NCI-H146 (cell line): ENCODE data around the gene ZFHX3.

ENCODE experiments used
- DNase-seq: peaks from one replicate; lab custom pipeline; 2025; lab: John Stamatoyannopoulos, UW

Gene ZFHX3

DNA sequence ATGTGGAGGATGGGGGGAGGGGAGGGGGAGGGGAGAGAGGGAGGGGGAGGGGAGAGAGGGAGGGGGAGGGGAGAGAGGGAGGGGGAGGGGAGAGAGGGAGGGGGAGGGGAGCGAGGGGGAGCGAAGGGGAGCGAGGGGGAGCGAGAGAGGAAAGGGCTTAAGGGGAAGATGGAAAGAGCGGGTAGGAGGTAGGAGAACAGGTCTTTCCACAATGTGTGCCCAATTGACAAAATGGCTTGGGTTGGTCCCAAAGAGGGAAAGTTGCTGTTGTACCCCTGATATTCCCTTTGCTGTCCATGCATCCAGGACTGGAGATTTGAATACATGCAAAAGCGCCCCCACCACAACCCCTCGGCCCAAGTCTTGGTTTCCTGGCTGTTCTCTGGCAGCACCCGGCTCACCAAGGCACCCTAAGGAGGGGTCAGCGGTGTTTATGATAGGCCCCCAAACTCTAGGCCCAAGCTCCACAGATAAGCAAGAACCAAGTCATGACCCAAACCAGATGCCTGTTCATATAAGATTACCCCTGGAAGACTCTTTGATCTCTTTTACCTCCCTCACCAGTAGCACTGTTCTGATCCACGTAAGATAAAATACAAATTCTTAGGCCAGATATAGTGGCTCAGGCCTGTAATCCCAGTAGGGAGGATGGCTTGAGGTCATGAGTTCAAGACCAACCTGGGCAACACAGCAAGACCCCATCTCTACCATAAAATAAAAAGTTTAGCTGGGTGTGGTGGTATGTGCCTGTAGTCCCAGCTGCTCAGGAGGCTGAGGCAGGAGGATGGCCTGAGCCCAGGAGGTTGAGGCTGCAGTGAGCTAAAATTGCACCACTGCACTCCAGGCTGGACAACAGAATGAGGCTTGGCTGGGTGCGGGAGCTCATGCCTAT lies 119.6 kb downstream of the ZFHX3 start:
- DNase-seq, result no peak

DNA sequence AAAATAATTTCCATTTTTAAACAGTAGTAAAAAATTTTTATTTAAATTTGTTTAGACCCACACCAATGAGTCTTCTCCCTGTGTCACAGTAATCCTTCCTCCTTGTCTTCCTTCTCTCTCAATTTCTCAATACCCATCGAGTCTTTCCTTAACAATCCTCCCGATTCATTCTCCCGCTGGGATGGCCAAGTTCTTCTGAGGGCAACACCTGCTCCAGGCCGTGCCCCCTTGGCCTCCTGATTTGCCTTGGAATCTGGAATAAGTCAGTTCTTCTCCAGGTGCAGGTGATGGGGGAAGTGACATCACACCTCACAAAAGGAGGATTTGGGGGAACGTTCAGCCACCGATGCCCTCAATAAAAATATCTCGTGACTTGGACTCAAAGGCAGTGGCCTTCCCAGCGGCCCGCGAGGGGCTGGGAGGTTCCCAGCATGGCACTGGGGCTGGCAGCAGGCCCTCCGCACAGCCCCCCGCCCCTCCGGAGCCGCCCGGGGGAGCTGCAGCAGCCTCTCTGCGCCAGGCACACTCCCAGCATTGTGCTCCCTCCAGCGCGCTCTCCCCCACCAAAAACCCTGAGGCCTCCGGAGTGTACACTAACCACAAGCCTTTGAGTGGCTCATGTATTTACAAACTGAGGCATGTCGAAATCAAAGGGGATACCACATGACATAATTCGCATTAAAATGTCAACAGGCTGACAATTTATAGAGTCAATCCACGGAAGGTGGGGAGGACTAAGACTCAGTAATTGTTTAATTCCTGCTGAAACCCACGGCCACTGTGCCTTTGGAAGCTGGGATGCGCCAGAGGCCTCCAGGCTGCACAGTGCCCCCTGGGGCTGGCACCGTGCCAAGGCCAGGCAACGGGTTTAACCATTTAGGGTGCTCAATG lies 120.5 kb downstream of the ZFHX3 start:
- peak; percentile 54 for DNase-seq

DNA sequence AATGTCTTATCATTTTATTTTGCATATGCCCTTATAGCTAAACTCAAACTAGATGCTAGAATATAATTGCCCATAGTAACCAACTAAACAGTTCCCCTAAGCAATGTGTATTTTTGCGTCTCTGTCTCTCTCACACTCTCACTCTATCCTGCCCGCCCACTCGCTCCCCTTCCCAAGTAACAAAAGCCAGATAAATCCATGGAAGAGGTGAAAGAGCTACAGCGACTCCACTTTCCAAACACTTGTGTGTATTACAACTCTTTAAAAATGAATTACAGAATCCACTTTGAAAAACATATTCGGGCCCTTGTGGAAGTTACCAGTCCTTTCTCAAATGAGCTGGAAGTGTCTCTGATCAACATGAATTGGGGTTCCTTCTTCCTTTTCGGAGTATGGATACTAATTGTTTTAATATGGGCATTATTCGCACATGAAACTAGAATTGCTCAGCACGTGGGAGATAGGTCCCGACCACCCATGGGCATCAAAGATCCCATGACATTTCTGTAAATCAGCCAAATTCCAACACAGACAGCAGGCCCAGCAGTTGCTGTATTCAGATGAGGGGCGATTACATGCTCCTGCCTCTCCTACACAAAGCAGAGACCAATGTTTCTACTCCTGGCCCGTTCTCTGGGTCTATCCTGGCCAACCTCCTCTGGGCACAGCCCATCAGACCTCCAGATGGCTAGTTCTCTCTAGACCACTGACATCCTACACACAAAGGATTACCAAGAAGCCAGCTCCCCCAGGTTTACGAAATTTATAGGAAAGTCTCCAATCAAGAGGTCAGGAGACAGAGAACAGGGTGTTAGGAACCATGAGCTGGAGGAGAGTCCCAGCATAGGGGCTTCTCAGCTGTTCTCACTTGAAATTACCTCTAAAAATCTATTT lies 121.5 kb downstream of the ZFHX3 start:
- no peak for DNase-seq

DNA sequence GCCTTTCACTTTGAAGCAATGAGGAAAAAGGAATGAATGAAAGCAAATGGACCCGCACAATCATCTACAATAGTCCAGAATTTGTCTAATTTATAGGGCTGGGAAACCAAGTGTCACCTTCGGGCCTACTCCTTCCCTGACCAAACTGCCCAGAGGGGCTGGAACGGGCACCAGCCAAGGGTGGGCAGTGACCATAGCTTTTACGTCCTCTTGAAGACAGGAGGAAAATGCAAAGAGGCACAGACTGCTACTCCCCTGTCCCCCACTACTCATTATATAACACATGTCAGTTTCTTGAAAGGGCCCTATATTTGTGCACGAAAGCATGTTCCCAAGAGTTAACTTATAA lies 122.3 kb downstream of the ZFHX3 start:
- no peak for DNase-seq

DNA sequence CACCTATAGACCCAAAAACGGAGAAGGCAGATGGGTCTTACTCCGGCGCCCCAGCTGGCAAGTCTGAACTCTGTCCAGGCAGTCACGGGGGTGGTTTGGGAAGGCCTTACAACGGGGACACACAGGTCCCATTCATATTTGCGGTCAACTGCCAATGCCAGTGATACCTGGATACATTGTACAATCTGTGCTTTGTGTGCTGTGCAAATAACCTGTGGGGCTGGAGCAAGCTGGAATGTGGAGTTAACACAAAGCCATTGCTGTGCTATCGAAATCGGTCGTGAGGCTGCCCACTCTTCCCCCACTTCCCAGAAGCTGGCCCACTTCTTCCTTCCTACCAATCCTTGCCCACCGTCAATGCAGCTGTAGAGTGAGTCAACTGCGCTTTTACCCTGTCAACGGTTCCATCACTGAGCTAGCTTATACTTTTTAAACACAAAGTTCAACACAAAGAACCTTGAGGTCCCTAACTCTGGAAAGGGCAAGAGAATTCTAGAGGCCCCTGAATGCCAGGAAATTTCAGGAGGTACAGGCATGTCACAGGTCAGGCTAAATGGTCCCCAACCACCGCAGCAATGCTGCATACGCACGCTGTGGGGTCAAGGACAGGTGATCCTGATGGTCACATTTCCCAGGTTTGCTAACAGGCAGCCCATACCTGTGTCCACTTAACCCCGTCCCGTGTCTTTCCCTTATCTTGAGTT lies 122.8 kb downstream of the ZFHX3 start:
- no peak for DNase-seq

DNA sequence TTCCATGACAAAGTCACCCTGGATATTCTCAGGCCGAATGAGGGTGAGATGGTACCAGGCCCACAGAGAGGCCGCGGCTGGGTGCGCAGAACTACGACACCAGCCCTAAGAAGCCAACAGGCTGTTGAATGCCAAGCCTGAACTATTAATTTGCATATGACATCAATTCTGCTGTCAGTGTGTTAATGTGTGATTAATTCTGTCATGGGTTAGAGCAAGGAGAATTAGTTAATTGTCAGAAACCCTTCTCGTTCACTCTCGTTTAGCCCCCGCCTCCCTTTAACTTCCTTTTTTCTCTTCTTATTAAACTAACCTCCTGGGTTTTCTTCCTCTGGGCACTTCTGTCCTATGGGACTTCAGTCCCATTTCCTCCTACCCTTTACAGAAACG lies 123.4 kb downstream of the ZFHX3 start:
- no peak for DNase-seq

DNA sequence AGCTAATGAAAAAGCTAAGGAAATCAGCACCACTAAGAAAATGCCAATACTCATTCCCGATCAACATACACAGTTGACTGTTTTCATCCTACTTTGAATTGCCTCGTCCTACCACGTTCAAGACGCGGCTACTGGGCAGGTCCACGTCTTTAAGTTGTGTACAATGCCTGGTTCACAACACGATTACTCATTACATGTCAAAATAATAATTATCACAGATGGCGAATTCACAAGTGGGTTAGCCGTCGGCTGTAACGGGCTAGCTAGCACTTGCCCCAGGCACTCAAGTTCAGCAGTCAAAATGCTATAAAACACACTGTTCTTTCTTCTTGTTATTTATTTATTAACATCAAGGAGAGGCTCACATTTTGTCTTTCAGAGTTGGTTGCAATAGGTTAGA lies 124.2 kb downstream of the ZFHX3 start:
- DNase-seq, result no peak

DNA sequence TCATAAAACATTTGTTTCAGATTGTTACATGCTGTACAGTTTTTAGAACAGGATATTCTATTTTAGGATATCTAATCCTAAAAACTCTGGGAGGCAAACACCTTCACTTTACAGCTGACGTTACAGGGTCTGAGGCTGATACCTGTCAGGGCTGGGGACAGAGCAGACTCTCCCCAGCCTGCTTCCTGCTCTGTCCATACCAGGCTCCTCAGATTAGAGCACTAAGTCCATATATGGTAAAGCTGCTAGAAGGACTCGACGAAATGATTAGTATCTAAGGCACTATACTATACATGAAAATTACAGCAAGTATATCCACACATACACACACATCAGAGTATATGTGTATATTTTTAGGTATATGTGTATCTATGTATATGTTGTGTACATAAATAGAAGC lies 125.2 kb downstream of the ZFHX3 start:
- DNase-seq, result no peak

DNA sequence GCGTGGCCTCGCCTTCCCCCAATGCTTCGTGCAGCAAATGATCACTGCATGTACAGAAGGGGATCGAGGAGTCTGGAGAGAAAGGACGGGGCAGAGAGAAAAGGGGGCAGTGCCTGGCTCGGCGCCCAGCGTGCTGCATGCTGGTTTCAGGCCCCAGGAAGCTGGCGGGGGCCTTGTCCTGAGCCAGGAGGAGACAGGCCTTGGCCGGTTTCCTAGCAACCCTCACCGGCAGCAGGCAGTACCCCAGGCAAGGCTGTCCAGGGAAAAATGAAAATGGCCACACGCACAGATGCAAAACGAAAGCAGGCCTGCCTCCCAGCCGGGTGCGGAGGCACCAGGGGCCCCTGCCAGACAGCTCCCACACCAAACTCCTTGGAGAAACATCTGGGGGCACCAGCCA lies 126.3 kb downstream of the ZFHX3 start:
- DNase-seq, result peak; percentile 15

DNA sequence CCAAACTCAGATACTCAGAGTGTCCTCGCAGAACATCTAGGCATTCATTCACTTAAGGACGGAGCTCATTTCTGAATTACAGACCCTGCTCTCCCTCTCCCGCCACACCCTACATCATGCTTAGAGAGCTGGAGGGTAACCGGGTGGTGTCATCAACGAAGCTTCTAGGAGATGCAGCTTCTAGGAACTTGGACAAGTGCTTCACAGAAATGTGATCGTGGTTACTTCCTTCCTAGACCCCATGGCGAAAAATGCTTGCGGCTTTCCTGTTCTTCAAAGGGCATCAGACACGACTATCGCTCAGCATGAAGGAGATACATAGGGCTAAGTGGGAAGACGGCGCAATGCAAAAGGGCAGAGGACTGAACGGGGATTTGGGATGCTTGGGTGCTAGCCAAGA lies 126.8 kb downstream of the ZFHX3 start:
- DNase-seq, result no peak

DNA sequence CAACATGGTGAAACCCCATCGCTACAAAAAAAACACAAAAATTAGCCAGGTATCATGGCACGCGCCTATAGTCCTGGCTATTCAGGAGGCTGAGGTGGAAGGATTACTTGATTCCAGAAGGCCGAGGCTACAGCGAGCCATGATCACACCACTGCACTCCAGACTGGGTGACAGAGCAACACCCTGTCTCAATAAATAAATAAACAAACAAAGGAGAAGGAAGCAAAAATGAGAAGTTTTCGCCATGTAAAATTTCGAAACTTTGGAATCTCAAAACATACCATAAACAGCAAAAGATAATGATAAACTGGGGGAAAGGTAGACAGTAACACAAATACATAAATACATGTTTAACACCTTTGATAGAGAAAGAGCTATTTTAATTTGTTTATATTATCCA lies 130.9 kb downstream of the ZFHX3 start:
- DNase-seq, result no peak

DNA sequence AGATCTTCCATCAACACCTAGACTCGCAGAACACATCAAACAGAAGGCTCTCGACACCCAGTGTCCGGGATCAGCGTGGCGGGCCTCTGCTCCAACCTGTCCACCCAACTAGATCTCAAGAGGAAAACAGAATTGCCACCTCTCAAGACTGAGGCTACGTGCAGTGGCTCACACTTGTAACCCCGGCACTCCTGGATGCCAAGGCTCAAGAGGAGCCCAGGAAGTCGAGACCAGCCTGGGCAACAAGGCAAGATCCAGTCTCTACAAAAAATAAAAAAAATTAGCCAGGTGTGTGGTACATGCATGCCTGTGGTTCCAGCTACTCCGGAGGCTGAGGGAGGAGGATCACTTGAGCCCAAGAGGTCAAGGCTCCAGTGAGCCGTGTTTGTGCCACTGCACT lies 132.6 kb downstream of the ZFHX3 start:
- DNase-seq, result no peak

DNA sequence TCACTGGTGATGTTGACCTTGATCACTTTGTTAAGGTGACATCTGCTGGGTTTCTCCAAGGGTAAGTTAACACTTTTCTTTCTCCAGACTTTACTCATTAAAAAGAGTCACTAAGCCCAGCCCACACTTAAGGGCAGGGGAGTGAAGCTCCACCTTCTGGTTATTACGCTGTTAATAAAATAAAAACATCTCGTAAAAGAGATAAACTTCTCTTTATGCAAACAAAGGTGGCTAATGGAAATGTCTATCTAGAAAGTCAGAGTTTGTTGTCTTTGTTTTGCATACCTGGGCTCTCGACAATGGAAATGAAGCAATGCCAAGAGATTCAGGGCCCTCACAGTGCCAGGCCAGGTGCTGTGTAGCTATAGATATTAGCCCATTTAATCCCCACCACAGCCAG lies 134.4 kb downstream of the ZFHX3 start:
- DNase-seq, result no peak

DNA sequence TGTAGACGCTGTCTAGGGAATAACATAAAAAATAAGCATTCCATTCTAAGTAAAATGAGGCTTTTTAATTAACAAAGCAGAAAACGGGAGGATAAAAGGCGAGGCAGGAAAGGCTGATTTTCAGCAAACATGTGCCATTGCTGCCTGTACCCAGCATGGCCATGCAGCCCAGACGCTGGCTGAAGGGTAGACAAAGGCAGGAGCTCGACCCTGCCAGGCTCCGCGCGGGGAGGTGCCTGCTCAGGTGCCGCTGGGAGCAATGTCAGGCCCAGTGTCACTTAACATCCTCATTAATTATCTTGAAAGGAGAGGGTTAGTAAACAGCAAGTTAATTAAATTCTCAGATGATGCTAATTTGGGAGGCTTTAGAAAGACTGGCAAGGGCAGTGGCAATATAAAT lies 136.0 kb downstream of the ZFHX3 start:
- DNase-seq, result no peak

DNA sequence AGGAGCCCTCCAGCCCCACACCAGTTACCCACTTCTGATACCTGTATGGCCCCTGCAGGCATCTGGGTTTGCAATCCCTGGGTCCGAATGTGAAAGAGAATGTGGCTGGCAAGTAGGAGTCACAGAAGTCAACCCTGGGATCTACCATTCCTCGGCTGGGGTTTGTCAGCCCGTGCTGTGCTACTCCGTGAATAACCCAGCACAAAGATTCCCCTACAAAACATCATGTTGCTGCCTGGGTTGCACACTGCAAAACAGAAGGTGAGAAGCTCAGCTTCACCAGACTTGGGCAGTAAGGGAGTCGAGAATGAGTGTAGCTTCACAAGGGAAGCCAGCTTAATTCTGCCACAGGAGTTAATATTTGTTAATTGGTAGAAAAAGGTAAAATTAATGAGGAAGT lies 137.1 kb downstream of the ZFHX3 start:
- no peak for DNase-seq

DNA sequence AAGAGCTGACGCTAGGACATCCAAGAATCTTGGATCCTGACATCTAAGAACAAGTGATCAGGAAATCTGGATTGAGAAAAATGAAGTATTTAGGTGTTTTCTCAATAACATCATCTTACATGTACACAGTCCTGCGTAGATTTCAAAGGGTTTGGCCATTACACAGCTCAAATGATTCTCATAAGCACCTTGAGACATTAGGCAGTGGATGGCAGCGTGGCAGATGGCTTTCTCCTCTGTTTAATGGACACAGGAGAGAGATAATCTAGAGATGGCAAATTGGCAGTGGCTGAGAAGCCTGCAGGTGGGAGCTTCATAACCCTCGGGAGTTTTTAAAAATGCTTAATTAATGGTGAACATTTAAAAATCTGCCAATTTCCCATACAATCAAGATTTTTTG lies 137.5 kb downstream of the ZFHX3 start:
- DNase-seq, result no peak

DNA sequence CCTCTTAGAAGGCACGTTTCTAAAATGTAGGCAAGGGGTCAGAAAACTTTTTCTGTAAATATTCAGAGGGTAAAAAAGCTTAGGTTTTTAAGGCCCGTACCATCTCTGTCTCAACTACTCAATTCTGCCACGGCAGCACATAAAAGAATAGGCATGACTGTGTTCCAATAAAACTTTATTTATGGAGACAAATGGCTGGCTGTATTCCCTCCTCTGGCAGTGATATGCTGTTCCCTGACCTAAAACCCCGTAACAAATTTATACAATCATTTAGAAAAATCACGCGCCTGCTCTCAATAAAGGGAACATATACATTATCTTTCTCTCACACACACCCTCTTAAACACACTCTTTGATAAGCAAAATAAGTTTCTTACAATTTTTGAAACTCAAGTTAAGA lies 138.7 kb downstream of the ZFHX3 start:
- DNase-seq, result no peak

DNA sequence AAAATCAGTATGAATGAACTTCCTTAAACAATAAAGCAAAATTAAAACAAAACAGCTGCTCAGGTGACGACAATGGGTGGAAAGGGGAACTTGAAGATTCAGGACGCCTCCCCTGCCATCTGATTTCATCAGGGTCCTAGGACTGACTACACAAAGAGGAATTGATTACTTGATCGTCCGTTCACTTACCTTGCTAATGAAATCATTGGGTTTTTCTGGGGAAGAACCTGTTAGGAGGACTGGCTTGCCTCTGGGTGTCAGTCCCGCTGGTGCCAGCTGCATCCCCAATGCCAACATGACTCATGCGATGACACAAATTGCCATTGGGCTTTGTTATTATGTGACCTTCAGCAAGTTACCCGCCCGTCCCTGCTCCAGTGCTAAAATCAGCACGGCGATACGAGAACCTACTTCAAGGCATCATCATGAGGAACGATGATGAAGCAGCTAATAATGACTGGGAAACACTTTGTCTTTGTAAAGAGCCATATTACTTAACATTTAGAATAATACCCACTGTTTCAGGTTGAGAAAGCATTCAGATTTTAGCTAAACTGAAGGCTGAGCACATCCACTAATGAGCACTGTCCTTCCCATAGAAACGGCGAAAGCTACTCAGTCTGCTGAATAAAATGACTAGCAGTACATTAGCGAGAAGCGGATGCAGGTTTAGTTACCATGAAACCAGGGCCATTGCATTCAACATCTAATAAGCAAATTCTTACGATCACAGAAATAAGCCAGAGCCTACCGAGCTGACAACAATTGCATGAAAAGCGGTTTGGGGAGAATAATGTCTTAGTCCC lies 139.4 kb downstream of the ZFHX3 start:
- no peak for DNase-seq

DNA sequence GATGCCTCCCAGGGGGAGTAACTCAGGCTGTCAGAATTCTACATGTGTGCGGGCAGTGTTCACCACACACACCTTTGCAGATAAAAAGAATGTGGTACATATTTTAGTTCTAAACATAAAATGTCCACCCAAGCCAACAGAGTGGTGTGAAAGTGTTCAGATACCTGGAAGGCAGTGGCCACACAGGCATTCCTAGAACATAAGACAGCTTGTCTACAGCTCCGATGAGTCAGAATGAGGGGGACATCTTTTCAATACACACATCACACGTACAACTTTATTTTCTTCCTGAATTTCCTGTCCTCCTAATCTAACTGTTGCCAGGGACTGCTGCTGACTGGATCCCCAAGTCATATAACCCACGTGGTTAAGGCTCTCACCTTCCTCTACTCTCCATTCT lies 142.3 kb downstream of the ZFHX3 start:
- DNase-seq, result no peak

DNA sequence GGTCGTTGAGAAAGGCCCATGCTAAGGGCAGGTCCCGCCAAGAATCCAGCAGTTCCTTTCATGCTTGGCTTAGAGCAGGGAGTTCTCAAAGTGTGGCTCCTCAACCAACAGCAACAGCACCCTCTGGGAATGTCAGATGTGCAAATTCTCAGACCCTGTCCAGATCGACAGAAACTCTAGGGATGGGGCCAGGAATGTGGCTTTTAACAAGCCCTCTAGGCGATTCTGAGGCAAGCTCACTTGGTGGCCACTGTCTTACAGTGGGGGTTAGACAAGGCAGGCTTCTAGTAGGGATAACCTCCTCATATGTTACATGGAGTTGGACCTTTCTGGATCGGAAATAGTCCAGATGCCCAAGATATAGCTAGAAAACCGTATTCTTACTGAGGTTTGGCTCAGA lies 144.8 kb downstream of the ZFHX3 start:
- DNase-seq, result no peak

DNA sequence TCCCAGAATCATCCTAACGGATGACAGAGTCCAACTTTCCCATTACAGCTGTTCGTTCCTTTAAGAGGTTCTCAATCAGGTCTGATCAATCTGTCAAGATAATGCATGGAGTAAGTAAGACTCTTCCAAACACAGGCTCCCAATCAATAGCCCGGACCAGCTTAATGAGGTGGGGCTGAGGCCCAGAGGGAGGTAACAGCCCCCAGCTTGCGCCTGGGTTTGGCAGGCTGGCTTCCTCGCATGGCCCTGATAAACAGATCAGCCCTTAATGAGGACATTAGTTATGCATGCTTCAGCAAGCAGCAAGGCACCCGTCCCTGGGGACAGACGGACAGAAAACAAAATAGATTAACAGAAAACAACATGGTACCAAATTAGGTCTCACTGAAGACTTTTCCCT lies 145.7 kb downstream of the ZFHX3 start:
- no peak for DNase-seq
